GM18951 (cell line): ENCODE measurements around the gene TIAM1.

Source experiments
- POLR2A ChIP-seq: IDR thresholded peaks from 4 replicates; pipeline ENCODE4 v1.6.1; 2011; ENCODE audit warnings: mild to moderate bottlenecking; ENCODE audit not compliant: insufficient read length, insufficient read depth; ENCODE audit errors: extremely low read depth
- in situ Hi-C: fragments of 300-500 bp; cut with MboI; formaldehyde crosslinking; loops from one replicate; pipeline ENCODE4 v1.12.0; 2022; ENCODE audit warnings: low sequenced_read_pairs, mixed read lengths, inconsistent platforms; ENCODE audit not compliant: unreplicated experiment

Gene TIAM1

DNA sequence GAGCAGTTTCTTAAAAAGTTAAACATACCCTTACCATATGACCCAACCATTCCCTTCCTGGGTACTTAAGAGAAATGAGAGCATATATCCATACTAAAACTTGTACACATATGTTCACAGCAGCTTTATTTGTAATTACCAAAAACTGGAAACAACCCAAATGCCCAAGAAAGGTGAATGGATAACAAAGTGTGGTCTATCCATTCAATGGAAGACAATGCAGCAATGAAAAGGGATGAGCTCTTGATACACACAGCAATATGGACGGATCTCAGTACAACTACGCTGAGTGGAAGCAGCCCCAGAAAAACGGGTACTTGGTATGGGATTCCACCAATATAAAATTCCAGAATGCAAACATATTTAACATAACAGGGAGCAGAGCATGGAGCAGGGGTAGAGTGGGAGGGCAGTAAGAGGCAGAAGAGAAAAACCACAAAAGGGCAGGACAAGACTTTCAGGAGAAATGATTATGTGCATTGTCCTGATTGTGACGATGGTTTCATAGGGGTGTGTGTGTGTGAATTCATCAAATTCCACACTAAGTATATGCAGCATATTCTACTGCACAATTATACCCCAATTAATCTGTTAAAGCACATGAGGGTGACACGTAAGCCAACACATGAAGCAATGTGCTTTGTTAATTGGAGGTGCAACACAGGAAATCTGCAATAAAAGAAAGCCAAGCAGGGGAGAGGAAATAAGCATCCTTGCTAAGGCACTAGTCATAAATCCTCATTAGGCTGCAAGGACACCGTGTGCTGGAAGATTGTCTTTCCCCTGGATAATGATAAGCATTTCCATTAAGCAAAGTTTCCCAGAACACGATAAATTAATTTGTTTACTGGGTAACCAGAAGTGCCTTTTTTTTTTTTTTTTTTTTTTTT lies 192.7 kb downstream of the TIAM1 start:
- TF ChIP-seq POLR2A, result no peak
- in situ Hi-C loops, result no loop called here

DNA sequence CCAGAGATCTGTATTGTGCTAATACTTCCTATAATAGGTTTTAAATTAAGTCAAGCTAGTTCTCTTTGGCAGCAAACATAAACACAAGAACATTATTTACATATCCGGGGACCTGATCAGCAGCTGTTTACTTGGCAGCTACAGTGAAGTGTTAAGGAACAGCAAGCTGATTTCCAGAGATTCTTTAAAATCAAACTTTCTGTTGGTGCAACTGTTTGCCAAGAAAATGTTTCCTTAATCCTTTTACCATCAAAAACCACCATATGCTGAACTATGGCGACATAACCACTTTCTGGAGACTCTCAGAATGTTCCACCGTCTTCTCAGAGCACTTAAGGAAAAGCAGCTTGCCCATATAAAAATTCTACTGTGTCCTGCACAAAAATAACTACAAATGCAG lies 198.8 kb downstream of the TIAM1 start:
- in situ Hi-C loops, result no loop called here
- TF ChIP-seq POLR2A, result no peak

DNA sequence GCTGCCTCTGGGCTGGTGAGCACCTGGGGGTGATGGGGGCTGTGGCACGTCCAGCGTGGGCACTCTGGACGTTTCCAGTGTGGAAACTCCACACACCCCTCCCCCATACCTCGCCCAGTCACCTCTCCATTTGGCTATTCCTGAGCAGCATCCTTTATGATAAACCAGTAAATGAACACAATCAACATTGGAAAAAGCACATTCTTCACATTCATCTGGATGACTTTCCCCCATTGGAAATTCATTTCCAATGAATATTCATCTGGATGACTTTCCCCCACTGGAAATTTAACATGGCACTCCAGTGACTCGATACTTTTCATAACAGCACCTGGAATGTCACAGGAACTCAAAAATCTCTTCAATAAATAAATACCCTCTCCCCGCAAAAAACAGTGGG lies 201.0 kb downstream of the TIAM1 start:
- in situ Hi-C loops, result no loop called here
- no peak for TF ChIP-seq POLR2A

DNA sequence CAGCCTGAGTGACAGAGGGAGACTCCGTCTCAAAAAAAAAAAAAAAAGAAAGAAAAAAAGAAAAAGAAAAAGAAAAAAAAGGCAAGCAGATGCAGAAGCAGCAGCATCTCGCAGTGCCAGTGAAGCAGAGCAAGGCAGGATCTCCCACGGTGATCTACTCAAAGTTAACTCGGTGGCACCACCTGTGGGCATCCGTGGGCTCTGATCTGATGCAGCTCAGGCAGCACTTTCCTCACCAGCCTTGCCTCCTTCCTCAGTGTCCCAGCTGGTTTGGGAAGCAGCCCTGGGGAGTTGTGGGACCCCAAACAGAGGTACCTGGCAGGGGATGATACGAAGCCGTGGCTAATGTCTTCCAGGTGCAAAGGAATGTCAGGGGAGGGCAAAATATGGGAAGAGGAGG lies 201.5 kb downstream of the TIAM1 start:
- TF ChIP-seq POLR2A, result no peak
- in situ Hi-C loops, result no loop called here

DNA sequence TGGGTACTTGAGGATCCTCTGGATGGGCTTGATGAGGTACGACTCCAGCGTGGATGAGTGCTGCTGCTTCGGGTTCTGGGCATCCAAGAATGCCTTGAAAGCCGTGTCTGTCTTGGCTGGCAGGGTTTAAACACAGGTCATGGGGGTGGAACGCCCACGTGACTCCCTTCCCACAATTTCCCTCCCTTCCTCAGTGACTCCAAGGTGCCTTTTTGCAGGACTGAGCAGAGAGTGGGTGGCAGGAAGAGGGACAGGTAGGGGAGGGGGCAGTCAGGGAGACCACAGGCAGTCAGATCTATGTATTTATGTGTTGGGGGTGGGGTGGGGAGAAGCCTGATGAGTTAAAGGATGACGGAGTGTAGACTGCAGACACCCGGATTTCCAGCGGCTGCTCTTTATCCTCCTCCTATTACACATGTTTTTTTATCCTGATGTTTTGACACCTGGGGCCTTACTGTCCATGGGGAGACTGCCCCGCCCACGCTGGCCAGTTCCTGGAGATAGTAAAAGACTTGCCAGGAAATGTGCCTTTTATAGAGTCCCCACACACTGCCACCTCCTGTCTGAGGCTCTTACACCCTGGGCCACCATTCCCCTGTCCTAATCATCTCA lies 202.6 kb downstream of the TIAM1 start:
- TF ChIP-seq POLR2A, result no peak
- in situ Hi-C loops, result no loop called here

DNA sequence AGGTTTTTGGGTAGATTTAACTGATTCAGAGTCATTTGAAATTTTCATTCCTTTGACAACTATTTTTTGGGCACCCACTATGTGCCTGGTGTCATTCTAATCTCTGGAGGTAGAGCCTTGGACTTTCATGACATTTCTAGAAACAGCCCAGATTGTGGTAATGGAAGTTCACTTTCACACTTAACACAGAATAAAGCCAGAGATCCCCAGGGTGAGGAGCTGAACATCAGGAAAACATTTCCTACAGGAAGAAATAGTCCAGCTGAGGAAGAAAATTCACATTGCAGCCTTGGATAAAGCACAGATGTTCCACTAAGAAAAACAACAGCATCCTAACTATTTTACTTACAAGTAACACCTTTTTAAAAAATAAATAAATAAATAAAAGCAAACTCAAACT lies 203.4 kb downstream of the TIAM1 start:
- TF ChIP-seq POLR2A, result no peak
- in situ Hi-C loops, result no loop called here

DNA sequence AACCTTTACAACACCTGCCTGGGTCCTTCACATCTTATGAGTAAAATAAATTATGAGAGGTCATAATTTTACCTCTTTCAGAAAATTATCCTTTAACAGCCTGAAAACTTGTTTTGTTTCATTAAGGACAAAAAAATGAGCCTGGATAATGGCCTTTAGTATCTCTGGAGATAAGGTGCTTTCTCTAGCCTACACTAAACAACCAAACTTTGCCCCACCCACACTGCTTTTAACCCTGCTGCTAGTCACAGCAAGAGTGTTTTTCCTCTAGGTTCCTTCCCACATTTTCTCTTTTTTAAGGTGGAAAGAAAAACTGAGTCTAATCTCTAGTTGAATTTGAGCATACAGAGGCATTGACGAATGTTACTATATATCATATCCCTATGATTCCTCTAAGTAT lies 204.0 kb downstream of the TIAM1 start:
- in situ Hi-C loops, result no loop called here
- TF ChIP-seq POLR2A, result no peak

DNA sequence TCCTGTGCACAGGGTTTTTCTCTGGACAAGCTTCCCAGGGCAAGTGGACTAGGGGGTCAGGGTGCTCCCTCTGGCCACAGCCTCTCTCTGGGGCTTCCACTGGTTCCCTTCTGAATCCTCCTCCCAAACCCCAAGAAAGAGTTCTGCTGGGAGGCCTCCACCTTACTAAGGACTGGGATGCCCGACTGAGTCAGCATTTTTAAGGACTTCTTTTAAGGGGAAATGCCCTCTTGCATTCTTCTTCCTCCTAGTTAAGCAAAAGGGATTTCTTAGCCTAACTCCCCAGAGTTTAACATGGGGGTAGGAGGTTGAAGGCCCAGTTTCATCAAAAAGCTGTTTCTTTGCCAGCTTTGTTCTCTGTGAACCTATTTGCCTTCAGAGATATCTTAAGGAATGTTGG lies 206.1 kb downstream of the TIAM1 start:
- TF ChIP-seq POLR2A, result no peak
- in situ Hi-C loops, result no loop called here

DNA sequence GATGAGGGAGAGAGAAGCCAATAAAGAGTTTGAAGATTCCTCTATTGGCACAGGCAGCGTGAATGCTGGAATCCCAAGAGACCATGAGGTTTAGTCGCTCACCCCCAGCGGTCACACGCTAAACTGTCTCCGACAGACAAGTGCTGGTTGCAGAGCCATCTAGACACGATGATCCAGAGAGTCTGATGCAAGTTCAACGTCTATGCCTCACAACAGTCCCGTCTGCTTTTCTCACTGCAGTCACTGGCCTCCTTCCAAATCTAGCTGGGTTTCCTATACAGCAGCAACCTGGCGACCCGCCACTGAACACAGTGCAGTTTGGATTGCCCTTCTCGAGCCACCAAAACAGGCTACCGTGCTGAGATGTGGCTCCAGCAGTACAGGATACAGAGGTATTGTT lies 207.2 kb downstream of the TIAM1 start:
- in situ Hi-C loops, result no loop called here
- no peak for TF ChIP-seq POLR2A

DNA sequence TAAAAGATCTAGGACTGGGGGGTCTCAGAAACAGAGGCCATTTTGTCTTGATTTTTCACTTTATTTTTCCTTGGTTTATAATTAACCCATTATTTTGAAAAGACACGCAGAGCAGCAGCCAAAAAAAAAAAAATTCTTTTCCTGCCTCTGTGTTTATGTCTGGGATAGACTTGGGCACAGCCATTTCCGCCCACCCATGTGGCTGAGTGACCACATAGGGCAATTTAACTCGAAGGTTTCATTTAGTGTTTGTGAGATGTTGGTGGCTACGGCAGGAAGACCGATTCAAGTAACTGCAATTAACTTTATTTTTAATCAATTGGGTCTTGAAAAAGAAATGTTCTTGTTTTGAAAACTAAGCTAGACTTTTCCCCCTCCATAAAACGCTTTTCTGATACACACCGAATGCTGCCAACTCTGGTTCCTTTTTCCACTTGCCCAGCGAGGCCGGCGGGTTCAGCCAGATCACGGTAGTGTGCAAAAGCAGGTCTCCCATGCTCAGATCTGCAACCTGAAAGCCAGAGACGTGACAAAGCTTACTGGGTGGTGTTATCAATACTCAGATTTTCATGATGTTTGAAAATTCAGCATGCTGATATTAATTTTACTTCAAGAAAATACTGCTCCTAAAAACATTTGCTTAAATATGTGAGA lies 208.4 kb downstream of the TIAM1 start:
- no peak for TF ChIP-seq POLR2A
- in situ Hi-C loops, result no loop called here

DNA sequence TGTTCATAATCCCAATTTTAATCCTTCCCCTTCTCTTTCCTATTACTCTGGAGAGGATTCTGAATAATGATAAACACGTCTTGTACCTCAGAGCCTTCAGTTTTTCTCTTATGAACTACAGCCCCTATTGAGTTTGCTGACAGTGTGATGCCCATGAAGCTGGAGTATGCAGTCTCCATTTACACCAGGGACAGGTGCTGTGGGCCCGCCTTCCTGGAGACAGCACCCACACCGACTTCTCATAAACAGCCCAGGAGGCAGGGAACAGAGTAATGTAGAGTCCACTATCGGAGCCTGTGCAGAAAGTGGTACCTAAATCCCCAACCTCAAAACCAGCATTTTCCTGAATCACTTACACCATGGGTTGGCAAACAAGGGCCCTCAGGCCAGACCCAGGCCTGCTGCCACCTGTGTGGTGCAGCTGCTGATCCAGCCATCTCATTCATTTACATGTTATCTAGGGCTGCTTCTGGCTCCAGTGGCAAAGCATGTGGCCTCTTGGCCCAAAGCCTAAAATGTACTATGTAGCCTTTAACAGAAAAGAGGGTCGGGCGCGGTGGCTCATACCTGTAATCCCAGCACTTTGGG lies 210.7 kb downstream of the TIAM1 start:
- in situ Hi-C loops, result no loop called here
- no peak for TF ChIP-seq POLR2A

DNA sequence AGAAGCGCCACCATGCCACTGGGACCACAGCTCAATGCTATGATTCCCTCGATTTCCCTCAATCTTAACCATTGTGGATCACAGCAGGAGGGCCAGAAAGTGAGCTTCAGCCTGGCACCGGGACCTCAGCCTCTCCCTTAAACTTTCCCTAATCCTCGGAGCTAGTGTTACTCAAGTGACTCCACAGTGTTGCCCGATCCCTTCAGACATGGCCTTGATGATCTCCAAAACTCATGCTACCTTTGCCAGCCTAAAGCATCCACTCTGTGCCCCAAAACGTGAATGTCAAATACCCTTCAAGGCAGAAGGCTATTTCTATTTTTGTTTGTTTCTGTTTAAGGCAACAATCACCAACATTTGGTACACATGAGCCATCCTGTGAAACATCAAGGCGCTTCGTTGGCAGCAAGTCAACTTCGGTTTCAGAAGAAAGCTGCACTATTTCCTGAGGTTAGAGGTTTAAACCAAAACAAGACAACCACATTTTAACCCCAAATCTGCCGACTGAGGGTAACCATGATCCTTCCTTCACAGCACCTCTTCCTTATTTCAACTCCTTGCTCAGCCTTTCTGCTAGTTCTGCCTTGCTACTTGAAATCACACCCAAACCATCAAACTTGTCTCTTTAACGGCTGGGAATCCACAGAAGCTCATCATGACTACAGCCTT lies 211.4 kb downstream of the TIAM1 start:
- no peak for TF ChIP-seq POLR2A
- in situ Hi-C loops, result no loop called here

DNA sequence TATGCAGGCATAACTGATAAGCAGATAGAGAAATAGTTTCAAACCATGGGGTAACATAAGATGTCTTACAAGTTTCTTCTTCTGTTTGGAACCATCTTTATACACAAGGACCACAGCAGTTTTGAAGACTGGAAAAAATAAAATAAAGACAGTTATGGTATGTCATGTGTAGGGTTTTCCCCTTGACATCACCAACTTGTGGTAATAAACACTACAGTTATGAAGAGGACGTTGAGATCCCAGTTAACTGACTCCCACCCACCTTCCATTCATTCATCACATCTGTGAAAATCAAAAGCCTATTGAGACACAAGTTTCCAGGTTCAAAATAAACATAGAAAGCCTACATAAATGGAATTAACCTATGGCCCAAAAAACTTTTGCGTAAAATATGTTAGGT lies 213.2 kb downstream of the TIAM1 start:
- no peak for TF ChIP-seq POLR2A
- in situ Hi-C loops, result no loop called here
